ENCODE data around the gene PEAK1.

PEAK1 gene

DNA sequence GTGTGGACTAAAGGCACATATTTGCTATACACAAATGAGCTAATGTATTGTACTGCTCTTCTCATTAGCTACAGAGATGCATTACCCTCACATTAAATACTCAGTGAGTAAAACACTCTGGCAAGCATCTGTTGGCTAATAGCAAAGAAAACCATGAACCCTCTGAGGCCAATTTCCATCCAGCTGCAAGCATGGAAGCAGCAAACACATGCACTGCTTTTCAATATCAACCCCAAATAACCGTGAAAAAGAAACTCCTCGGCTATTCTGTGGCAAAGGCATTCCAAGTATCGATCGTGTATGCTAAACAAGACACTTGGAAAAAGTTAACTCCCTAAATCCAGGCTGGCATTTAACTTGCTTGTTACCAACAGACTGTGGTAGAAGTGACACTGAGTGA lies 67.0 kb downstream of the PEAK1 start:
- DNase-seq, result no peak

DNA sequence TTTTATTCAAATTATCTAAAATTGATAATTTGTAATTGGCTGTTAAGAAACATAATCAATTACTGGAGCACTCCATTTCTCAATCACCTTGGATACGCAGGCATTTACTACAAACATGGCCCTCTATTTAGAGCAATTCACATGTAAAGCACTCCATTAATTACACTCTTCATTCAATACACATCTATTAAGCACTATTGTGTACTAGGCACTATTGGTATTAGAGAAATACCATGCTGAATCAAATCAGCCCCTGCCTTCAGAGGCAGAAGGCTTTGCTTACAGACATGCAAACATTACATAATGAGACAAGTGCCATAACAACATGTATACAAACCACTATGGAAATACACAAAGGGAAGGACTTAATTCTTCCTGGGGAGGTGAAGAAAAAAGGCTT lies 69.1 kb downstream of the PEAK1 start:
- no peak for DNase-seq

DNA sequence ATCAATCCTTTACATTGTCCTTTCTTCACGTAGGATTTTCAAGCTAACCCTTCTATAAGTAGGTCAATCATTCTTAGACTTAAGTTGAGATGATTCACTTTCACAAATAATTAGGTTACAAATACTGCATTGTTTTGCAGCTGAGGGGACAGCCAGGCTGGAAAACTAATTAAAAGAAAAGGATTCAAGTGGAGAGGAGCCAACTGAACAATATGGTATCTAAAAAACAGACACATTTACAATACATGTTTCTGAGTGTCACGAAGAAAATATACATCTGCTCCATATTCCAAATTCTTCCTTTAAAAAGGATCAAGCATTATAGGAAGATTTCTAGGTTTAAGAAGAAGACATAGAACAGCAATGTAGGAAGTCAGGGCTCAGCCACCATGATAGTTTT lies 70.2 kb downstream of the PEAK1 start:
- DNase-seq, result no peak

DNA sequence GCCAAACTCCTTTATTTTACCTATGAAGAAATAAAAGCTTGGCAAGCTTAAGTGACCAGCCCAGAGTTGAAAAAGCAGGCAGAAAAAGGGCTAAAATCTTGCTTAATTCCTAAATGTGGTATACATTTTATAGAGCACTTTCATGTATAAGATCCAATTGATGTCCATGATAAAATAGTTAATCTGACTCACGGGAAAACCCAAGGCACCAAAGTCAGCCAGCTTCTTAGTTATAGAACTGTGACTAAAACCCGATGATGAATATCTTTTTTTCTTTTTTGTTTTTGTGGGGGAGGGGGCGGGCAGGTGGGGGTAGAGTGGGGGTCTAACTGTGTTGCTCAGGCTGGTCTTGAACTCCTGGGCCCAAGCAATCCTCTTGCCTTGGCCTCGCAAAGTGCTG lies 71.4 kb downstream of the PEAK1 start:
- DNase-seq, result no peak

DNA sequence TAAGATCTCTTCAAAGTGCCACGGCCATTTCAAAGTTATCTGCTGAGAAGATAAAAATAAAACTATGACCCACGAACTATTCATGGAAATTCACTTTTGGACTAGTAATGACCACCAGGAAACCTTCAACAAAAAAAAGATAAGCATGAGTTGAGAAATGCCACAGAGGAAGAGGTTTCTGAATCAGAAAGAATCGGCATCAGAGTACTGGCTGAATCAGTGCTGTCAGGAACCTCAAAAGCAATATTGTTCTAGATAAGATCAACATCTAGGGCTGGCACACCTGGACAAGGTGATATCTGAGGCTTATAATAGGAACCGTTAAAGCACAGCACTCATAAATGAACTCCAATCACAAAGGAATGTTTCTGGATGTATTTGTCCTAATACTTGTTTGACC lies 72.7 kb downstream of the PEAK1 start:
- DNase-seq, result no peak

DNA sequence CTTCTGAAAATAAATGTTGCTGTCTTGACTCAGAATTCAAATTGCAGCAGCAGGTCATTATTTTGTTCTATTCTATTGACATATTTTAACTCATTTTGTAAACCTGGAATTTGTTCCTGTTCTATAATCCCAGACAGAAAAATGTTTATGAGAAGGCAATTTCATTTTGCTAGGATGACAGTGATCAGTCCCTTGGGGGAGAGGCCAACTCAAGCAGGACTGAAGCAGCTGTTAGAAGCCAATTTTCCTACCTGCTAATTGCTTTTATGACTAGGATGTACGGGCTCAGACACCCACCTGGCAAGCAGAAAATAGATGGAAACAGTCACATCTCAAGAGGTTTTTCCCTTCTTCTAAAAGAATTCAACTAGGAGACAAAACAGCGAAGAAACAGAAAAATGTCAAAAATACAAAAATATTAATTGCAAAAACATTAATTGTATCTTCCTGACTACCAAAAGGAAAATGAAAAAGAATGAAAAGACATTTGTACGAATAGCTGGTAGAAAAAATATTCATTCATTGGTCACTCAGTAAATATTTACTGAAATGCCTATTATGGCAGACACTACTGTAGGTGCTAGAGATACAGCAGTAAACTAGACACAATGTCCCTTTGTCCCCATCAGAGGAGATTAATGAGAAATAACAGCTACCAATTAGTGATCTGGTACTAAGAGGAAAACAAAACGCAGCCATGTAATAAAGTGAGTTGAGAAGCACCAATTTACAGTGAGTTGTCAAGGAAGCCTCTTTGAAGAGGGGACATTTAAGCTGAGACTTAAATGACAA lies 73.5 kb downstream of the PEAK1 start:
- no peak for DNase-seq

DNA sequence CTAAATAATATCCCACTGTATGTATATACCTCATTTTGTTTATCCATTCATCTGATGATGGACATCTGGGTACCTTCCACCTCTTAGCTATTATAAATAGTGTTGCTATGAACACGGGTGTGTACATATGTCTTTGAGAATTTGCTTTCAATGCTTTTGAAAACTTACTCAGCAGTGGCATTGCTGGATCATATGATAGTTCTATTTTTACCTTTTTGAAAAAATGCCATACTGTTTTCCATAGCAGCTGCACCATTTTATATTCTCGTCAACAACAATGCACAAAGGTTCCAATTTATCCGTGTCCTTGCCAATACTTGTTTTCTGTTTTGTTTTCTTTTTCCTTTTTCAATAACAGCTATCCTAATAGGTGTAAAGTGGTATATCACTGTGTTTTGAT lies 77.1 kb downstream of the PEAK1 start:
- DNase-seq, result no peak

DNA sequence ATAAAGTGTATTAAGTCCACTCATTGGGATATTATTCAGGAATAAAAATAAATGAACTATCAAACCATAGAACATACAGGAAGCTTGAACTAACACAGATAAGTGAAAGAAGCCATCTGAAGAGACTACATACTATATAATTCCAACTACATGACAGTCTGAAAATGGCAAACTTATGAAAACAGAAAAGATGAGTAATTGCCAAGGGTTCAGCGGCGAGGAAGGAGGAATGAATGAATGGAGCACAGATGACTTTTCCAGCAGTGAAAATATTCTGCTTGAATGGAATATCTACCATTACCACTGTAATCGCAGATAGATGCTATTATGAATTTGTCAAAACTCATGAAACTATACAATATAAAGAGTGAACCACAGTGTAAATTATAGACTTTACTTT lies 79.7 kb downstream of the PEAK1 start:
- DNase-seq, result no peak

DNA sequence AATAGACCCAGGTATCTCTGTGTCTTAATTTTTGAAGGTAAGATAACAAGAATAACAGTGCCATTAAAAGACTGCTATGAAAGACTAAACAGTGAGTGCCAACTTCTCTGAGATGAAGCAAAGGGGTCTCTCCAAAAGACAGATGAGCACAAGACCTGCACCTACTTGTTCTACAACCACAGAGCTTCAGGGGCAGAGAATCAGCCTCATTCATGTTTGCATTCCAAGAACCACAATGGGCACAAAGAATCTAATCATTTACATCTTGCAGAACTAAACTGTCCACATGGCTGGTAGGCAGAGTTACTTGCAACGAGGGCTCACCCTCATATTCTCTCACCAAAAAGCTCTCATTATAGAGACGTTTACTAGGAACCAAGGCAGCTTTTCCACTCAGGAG lies 83.9 kb downstream of the PEAK1 start:
- no peak for DNase-seq

DNA sequence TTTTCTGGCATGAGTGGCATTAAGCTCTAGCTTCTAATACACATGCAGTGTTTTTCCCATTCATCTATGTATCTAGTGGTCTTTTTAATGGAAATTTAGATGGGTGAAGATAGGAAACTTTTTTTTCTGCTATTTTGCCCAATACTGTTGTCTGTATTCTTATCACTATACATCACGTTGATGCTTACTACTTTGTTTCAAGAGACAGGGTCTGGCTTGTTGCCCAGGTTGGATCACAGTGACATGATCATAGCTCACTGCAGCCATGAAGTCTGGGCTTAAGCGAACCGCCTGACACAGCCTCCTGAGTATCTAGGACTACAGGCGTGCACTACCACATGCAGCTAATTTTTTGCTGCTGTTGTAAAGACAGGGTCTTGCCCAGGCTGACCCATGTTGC lies 84.6 kb downstream of the PEAK1 start:
- DNase-seq, result no peak

DNA sequence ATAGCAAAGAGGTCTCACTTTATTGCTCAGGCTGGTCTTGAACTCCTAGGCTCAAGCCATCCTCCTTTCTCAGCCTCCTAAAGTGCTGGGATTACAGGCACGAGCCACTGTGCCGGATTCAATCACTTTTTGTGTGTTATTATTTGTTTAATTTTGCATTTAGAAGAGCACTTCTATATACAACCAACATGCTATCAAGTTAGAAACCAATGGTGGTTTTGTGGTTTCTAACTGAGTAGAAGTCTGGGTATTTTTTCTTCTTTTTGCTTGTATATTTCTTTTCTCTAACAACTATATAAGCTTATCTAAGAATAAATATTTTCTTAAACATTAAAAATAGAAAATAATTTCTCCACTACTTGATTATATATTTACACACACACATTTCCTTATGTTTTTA lies 86.7 kb downstream of the PEAK1 start:
- no peak for DNase-seq

DNA sequence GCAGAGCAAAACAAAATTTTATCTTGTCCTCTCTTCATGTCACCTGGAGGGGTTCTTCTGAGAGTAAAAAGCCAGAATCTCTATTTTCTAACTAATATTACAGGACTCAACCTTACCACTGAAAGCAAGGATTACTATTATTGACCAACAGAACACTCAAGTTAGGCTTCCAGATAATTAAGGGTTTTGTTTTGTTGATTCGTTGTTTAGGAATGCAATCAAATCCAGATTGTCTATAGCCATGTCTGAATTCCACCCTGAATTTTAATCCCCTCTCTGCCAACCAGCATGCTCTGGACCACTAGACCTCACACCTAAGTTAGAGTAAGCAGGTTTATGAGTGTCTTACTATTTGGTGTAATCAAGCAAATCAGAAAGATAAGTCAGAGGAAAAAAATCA lies 90.7 kb downstream of the PEAK1 start:
- no peak for DNase-seq

DNA sequence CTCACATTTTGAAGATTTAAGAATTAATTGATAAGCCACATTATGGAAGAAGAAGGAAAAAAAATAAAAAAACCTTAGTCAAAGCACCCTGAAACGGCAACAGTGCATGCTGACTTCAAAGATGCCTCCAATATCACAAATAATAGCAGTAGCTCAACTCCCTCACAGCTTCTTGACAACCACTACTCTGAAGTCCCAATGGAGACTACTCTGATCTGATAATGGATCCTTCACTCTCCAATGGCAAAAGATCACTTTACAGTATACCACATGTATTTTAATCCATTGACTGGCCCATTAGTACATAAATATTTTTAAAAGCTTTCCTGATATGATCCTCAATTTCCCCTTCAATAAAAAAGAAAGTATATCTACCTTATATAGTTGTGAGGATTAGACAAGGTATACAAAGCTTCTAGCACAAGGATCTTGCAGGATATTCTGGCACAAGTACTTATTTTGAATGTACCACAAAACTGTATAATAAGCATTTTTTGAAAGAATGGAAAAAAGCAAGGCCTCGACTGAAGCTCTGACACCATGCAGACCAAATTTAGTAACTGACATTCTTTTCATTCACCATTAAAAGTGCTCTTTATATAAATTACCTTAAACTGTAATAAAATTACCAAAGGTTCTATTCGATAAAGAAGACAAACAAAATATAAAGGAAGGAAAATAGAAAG lies 91.9 kb downstream of the PEAK1 start:
- DNase-seq, result no peak

DNA sequence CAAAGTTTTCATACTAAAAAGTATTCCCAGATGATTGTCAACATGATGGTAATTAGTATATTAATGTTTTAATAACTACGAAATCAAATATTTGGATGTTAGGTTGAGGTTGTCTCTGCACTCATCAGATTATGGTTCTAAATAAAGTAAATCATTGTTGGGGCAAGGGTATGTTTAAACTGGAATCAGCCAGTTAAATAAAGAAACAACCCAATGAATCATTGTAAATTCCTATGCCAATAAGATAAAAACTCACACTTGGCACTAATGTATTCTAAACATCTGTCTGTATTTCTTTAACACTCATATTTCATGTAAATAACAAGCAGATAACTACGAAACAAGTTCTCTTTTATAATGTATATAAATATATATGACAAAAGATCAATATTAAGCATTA lies 92.7 kb downstream of the PEAK1 start:
- no peak for DNase-seq

DNA sequence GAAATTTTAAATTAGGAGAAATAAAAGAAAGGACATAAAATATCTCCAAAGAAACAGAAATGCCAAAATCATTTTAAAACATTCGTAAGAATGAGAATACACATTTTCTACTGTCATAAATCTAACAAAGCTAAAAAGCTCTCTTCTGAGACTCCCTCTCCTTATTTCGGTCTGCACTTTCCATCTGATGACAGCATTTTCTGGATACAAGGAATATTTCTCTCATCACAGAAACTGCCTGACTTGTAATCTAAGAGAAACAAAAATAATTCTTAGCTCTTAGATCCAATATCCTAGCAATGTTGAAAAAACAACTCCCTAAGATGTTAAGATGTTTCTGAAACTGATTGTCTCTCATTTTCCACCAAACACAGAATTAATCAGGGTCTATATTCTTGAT lies 93.5 kb downstream of the PEAK1 start:
- DNase-seq, result no peak

DNA sequence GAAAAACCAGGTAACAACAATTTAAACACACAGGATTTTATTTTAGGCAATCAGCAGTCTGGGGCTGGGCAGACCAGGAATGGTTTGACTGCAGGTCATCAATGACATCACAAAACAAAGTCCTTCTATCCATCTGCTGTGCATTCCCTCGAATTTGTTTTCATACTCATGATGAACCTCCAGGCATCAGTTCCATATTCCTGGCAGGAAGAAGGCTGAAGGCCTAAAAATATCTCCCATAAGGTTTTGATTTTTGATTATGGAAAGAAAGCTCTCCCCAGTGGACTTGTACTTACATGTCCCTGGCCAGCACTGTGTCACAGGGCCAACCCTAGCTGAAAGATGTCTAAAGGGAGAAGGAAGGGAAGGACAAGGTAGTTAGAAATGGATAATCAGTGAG lies 107.4 kb downstream of the PEAK1 start:
- DNase-seq, result no peak

DNA sequence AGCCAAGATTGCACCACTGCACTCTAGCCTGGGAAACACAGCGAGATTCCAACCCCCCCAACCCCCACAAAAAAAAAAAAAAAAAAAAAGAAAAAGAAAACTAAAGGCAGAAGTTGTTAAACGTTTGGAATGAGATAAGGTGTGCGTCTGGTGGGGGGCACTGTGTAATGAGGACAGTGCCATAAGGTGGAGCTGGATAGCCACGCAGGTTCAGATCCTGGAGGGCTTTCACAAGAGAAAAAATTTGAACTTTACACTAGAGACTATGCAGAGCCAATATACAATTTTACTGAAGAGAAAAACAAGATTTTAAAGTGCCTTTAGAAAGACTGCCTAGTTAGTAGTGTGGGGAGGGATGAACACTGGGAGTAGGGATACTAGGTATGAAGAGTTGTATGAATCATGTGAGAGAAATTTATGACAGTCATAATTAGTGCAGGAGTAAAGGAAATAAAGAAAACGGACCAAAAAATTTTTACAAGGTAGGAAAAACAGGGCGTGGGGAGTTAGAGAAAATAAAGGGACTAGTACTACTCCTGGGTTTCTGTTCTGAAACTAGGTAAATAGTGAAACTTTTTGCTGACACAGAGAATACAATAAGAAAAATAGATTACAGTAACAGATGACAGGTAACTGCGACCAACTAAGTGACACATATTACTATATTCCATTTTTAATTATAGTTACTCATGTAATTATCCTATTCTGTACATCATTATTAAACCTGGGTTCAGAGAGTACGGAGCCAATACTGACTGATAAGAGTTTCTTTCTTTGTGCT lies 108.1 kb downstream of the PEAK1 start:
- no peak for DNase-seq

DNA sequence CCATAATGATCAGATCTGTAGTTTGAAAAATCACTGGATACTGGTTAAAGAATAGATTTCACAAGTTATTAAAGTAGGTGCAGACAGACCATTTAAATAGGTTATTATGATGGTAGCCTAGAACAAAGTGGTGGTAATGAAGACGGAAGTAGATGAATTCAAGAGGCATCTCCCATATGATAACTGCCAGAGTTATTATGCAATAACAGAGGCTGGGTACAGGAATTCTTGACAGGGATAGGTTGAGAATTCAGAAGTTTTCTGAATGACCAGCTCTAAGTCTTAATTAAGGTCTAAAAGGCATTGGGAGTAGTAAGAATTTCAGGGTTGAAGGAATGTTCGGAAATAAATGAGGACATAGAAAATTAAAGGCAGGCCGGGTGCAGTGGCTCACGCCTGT lies 108.9 kb downstream of the PEAK1 start:
- DNase-seq, result no peak

DNA sequence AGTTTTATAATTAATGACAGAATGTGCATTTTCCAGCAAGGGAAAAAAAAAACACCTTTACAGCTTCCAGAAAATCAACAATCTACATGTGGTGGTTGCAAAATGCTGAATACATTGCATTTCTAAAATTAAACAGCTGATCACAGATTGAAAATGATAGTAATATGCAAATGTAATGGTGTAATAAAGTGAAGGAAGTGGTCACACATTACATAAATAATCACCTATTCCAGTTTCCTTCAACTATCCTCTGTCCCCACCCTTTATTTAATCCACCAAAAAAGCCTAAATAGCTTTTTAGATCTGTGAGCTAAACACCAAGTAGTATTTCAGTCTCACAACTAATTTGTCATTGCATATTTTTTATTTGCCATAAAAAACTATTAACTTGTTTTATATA lies 110.5 kb downstream of the PEAK1 start:
- DNase-seq, result no peak

DNA sequence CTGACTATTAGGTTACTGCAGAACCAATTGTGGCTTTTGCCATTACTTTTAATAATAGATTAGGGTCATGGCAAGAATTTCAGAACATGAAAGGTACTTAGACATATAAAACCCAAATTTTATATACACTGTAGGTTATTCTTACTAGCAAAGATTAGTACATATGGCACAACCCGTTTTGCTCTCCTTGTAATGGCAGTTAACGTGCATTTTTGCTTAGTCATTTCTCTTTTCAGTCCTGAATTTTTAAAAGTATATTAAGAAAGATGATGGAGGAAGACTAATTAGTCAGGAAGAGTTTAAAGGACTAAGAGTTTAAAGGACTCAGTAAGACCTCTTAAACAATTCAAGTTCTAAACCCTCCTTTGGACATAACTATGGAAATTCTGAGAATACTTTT lies 114.0 kb downstream of the PEAK1 start:
- DNase-seq, result no peak

DNA sequence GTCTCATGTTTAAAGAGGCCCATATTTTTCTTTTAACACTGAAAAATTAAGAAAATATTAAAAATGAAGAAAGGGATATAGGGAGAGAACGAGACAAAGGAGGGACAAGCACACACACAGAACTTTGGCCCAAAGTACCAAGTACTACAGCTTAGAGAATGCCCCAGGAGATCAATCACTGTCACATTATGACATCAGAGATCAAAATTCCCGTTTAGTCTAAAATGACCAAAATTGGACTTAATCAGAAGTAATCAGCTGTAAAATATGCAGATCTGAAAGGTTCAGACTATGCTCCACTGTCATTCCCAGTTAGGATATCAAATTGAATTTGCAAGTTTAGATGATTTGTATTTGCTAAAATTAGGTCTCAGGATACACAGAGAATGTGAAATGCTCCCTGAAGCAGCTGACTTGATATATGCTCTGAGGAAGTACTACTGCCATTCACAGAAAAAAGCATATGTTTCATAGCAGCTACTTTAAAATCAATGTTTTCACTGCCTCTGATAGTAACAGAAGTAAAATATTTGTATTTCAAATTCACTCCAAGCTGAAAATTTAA lies 123.0 kb downstream of the PEAK1 start:
- no peak for DNase-seq

DNA sequence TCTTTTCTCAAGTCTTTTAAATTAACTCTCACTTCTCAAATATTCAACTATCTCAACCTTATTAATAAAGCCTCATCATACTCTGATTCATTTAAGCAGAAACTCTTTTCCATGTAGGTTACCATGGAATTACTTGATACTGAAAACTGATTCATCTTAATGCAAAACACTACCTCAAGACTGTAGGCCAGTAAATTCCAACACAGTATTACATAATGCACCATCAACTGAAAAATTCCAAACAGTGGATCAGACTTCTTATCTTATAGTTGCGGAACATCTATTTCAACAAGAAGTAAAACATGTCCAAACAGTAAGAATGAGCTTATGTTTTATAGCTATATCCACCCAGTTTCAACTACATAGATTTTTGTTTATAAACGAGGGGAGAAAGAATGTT lies 124.5 kb downstream of the PEAK1 start:
- DNase-seq, result no peak

DNA sequence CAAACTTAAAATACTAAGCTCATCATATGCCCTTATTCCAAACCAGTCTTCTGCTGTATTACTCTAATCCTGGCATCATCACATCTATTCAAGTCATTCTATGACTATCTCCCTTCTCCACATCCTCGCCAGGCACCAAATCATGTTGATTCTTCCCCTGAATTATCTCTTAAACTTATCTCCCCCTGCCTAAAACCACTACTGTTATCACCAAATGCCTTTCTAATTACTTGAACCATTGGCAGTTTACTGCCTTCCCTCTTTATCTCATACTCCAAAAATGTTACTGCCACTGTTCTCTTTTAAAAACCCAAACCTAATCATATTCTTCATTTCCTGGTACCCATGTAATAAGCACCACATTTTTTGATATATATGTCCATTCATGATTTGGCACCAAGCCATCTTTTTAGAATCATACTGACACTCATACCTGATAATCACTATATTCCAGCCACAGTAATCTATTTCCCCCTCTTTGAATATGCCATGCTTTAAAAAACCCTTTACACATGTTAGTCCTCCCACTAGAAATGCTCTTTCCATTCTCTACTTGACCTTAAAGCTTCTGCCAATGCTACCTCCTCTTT lies 126.8 kb downstream of the PEAK1 start:
- no peak for DNase-seq
